GM18873 (cell line): Measurements from ENCODE around the gene OR10J1.

Experiments
- ATAC-seq: cut with Tn5 transposase; IDR thresholded peaks from one replicate; pipeline ENCODE4 v1.9.1; 2021; ENCODE audit warnings: mild to moderate bottlenecking, moderate library complexity, moderate number of reproducible peaks; ENCODE audit not compliant: unreplicated experiment, low FRiP score

The OR10J1 gene

DNA sequence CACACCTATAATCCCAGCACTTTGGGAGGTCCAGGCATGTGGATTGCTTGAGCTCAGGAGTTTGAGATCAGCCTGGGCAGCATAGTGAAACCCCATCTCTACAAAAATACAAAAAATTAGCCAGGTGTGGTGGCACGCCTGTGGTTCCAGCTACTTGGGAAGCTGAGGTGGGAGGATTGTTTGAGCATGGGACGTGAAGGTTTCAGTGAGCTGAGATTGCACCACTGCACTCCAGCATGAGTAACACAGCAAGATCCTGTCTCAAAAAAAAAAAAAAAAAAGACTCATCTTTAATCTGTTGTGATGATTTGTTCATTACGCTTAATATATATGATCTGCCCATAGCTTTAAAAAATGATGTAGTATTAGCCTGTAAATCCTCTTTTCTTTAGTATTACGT, 44.0 kb downstream of the OR10J1 start:
- no peak for ATAC-seq
